ENCODE results near the gene MSH5.

The MSH5 gene

GRCh38 chr6:31730631-31731086 is 9.1 kb upstream of the MSH5 start:
- no peak for DNase-seq

DNA sequence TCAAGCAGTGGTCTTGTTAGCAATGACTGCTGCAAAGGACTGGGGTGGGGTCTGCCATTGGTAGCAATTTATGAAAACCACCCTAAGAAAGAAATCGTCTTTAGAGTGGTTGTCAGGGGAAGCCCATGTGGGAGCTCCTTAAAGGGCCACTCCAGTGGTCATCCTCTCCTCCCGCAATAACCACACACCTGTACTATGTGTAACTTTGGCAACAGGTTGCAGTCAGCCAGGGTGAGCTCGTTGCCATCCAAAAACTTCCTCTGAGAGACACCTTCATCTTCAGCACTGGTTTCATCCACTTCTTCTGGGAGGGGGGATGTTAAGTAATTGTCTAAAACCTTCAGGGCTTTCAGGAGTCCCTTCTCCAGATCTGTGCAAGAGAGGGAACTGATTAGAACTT is 7.8 kb upstream of the MSH5 start:
- DNase-seq, result no peak

GRCh38 chr6:31733734-31734133 is 6.1 kb upstream of the MSH5 start:
- no peak for DNase-seq

- no peak for DNase-seq
Measured at GRCh38 chr6:31734247-31734820, 5.5 kb upstream of the MSH5 start.

- DNase-seq, result no peak
Measured at GRCh38 chr6:31734821-31735406, 4.9 kb upstream of the MSH5 start.

GRCh38 chr6:31736021-31736767 is 3.6 kb upstream of the MSH5 start, which contains the start of gene CLIC1:
Gene CLIC1 (minus strand): TSS chr6:31736530. CDS start chr6:31736300, 230 bp downstream.
- no peak for DNase-seq

DNA sequence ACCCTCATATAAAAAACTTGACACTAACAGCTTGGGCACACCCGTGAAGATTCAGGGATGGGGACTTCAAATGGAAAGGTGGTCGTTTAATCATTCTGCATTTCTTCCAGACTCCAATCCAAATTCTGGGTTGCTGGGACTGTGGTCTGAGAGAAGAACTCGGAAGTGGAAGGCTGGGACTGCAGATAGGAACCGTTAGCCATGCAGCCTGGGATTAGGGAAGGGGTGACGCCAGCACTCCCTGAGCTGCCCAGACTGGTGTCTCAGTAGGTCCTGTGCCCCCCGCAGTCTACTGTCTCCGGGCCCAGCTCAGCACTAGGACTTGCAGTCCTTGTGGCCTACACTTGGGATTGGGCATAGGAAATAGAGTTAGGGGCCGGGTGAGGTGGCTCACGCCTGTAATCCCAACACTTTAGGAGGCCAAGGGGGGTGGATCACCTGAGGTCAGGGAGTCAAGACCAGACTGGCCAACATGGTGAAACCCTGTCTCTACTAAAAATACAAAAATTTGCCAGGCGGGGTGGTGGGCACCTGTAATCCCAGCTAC is 3.0 kb upstream of the MSH5 start:
- no peak for DNase-seq

GRCh38 chr6:31737315-31737990 is 2.4 kb upstream of the MSH5 start:
- DNase-seq, result no peak

DNA sequence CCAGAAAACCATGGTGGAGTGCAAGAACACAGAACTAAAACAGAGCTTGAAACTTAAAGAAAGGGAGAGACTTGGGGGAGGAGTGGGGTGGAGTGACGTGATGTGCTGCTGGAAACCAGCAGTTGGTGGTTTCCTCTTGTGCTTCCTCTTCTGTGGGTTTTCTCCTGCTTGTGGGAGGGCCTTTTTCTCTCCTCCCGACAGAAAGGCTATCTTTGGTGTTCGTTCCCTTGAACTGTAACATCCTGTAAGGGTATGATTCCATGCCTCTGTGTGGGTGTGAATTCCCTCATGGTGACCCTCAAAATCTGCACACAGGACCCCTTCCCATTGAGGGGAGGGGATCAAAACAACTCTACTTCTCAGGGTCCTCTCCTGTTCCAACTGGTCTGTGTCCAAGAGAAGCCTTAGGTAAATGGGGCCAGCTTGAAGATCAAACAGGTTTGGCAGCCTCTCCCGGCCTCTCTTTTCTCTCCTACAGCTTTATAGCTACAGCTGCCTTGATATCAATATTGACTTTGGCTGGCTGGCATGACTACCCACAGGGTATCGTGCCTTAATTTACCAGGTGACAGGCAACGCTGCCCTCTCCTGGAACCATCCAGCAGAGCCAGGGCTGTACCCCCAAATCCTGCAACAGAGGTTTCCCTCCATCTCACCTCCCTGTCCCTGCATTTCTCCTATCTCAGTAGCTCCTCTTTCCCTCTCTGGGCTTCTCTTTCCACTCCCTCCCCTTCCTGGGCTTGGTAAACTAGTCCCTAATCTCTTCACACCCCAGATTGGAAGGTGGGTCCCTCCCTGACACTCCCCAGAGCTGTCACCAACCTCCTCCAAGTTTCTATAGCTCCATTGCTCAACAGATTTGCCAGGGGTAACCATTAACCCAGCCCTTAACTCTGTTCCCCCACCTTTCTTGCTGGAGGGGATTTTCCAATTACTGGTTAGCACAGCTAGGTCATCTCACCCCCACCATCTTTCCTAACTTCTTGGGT is 1.5 kb upstream of the MSH5 start:
- peak; percentile 25 for DNase-seq

DNA sequence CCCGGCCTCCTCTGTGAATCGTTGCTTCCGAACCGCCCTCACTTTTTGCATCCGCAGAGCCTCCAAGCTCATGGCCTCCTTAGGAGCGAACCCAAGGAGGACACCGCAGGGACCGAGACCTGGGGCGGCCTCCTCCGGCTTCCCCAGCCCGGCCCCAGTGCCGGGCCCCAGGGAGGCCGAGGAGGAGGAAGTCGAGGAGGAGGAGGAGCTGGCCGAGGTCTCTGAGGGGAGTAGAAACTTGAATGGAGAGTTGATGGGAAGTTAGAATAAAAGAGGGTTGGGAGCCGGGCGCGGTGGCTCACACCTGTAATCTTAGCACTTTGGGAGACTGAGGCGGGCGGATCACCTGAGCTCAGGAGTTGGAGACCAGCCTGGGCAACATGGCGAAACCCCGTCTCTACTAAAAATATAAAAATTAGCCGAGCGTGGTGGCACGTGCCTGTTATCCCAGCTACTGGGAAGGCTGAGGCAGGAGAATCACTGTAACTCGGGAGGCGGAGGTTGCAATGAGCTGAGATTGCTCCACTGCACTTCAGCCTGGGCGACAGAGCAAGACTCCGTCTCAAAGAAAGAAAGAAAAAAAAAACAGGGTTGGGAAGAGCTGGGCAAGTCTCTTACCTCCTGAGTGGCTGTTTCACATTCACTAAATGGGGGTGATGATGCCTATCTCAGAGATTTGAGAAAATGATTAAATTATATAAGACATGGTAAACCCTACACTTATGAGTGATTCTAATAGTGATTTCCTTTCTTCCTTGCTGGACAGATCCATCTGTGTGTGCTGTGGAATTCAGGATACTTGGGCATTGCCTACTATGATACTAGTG is 805 bp downstream of the MSH5 start:
- DNase-seq, result no peak

GRCh38 chr6:31741815-31742214 is 2.0 kb downstream of the MSH5 start:
- no peak for DNase-seq

- DNase-seq, result no peak
Measured at GRCh38 chr6:31742894-31743293, 3.1 kb downstream of the MSH5 start.

- no peak for DNase-seq
Measured at GRCh38 chr6:31744422-31744821, 4.6 kb downstream of the MSH5 start.

- no peak for DNase-seq
Measured at GRCh38 chr6:31749301-31750036, 9.7 kb downstream of the MSH5 start.

GRCh38 chr6:31750411-31751022 is 10.7 kb downstream of the MSH5 start:
- DNase-seq, result no peak

DNA sequence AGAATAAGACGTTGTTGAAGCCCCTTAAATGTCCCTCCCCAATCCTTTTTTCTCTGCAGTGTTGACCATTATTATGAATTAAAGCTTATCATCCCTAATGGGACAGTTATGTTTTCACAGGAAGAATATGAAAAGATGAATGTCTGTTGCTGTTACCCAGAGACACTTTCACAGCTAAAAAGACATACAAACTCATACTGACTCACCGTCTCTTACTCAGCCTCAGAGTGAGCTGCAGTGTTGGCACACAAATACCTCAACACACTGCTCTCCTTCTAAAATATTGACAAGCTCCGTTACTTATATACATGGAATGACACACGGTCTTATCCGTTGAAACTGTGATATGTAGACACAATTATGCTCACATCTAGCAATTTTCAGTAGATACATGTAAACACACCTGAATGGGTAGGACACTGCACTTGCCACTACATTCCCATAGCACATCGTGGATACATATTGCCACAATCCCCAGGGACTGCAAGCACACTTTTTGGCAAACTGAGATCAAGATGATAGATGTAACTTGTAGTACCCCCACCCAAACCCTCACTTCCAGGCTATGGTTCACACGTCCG is 13.0 kb downstream of the MSH5 start:
- DNase-seq, result no peak

GRCh38 chr6:31758281-31758680 is 18.5 kb downstream of the MSH5 start:
- no peak for DNase-seq

DNA sequence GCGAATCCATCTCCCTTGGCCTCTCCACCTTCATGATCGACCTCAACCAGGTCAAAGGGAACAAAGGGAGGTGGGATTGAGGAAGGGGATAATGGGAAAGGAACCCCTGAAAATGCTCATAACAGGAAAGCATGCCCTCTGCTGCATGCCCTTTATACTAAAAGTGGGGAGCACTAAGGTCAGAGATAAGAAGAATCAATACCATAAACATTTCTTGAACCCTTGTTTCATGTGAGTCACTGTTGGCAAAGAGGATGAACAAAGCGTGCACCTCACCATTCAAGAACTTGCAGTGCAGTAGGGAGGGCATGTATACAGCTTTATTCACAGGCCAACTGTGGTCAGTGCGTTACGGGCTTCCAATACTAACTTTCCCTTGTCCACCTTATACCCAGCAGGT is 21.0 kb downstream of the MSH5 start:
- no peak for DNase-seq

- DNase-seq, result no peak
Measured at GRCh38 chr6:31761343-31761742, 21.5 kb downstream of the MSH5 start.

DNA sequence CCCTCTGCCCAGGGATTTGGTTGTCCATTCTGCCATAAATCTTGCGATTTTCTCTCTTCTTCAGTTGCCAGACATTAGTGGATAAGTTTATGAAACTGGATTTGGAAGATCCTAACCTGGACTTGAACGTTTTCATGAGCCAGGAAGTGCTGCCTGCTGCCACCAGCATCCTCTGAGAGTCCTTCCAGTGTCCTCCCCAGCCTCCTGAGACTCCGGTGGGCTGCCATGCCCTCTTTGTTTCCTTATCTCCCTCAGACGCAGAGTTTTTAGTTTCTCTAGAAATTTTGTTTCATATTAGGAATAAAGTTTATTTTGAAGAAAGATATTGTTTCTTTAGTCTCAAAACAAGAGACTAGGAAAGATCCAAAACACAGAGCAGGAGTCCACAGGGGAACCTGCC is 22.6 kb downstream of the MSH5 start, which contains the start of gene SAPCD1:
Gene SAPCD1, plus strand, starts transcription at position 301 of the 400 bp plus-strand sequence. CDS start 399 bp downstream, outside the sequence.
- DNase-seq, result no peak

All from midbrain (tissue), 1 donor.